Heart right ventricle (tissue), 16 donors: Measurements from ENCODE around the gene DYNC1I2. TPM values are rescaled to one million over a fixed set of nuclear protein-coding genes. Genes with fewer than 3 reads are reported as not detected.
"Not testable (repeated sequence)": the region's sequence is repeated elsewhere in the genome, so short reads cannot be mapped to it uniquely, and the experiment has no call there.

Experiments
- ATAC-seq, 8 donors: fragments of 200-7000 bp; cut with Tn5 transposase; one replicate each; pipeline ENCODE4 v1.9.1; 2020; ENCODE audit warnings: mild to moderate bottlenecking in 8 of 8, moderate library complexity in 8 of 8, moderate number of reproducible peaks in 1 of 8
- DNase-seq, 2 donors: peaks; one replicate each; pipeline ENCODE4 v3.0.0-alpha.2; 2020
- H3K27ac ChIP-seq, 10 donors: fragments of 200-600 bp; sonication (generic) in 2 of 10; one replicate each; pipeline versions ENCODE4 v1.5.0 to v1.8.0; 2020 to 2022; ENCODE audit warnings: mild to moderate bottlenecking in 3 of 10
- H3K27me3 ChIP-seq, 7 donors: fragments of 200-600 bp; one replicate each; pipeline ENCODE4 v1.8.0; 2021 to 2022; ENCODE audit warnings: mild to moderate bottlenecking in 2 of 7
- H3K36me3 ChIP-seq, 9 donors: fragments of 200-600 bp; sonication (generic) in 1 of 9; one replicate each; pipeline versions ENCODE4 v1.5.0 to v1.8.0; 2020 to 2022; ENCODE audit warnings: mild to moderate bottlenecking in 2 of 9
- H3K4me1 ChIP-seq, 9 donors: fragments of 200-600 bp; sonication (generic) in 1 of 9; one replicate each; pipeline versions ENCODE4 v1.5.0 to v1.8.0; 2020 to 2022; ENCODE audit warnings: mild to moderate bottlenecking in 4 of 9
- H3K4me3 ChIP-seq, 10 donors: fragments of 200-600 bp; sonication (generic) in 2 of 10; one replicate each; pipeline versions ENCODE4 v1.5.0 to v1.8.0; 2020 to 2022; ENCODE audit warnings: mild to moderate bottlenecking in 7 of 10, moderate library complexity in 2 of 10
- H3K9me3 ChIP-seq, 11 donors: fragments of 200-600 bp in 10 of 11; sonication (generic) in 2 of 11; one replicate each; pipeline versions ENCODE4 v1.5.0 to v1.8.0; 2013 to 2022; ENCODE audit warnings: mild to moderate bottlenecking in 2 of 11, control low read depth in 1 of 11, moderate library complexity in 1 of 11
- WGBS, 2 donors: extraction: QIAGEN DNeasy Blood & Tissue Kit; methylation state at CpG; one replicate each; pipeline ENCODE4 v1.1.7; 2013; ENCODE audit warnings: inconsistent platforms in 1 of 2; 5-methylcytosine and 5-hydroxymethylcytosine counted together
- intact Hi-C, 10 donors: fragments of 100-400 bp; cut with DNase I; formaldehyde crosslinking; loops; one replicate each; pipeline versions ENCODE4 v1.11.1 to v1.14.2; 2022
- polyA plus RNA-seq, 2 donors: library from polyadenylated mRNA; stranded (reverse); fragments of 200-250 nt; gene quantifications; one replicate each; pipeline ENCODE4 v1.2.3, GENCODE V29; 2013
- total RNA-seq, 10 donors: library from RNA; stranded (reverse); fragmentation: NEBNext Ultra II Directional in 3 of 10; extraction: Animal tissue kit (Norgen Biotek cat#: 25700) in 3 of 10; gene quantifications; one replicate each; pipeline versions ENCODE4 v1.2.1 to v1.2.4, GENCODE V29; 2021 to 2023
- TF ChIP-seq, protein P1 (sequence below), 9 donors: fragments of 200-600 bp; sonication (generic) in 2 of 9; IDR thresholded peaks; one replicate each; pipeline versions ENCODE4 v1.5.0 to v1.8.0; 2021 to 2022; ENCODE audit warnings: antibody characterized with exemption in 9 of 9, mild to moderate bottlenecking in 5 of 9, moderate library complexity in 1 of 9
- donor health status: Arrhythmogenic right ventricular cardiomyopathy.
- donor health status: ischemic (EF 13 %, LVEDD 7.1; RV severe dilation, severe dysfunction).
- donor health status: healthy with polysubstance abuse.
- donor health status: DM: no; HTN: yes; CAD: no.
- donor health status: DM: no; HTN: no; CAD: no.
- donor health status: ischemic (EF 25% LVEDD 6.9; RV normal size, moderate dysfunction).
- donor health status: ischemic (EF 25% LVEDD 5.7; RV mildly dilated, moderate dysfunction).
- donor health status: healthy.
- donor health status: DM: yes; HTN: yes; CAD: no.
- donor health status: Ischemic cardiomyopathy.
- donor health status: ischemic (EF 35%, LVEDD 5.7; RV mildly dilated, moderate dysfunction).
- donor health status: nonischemic (EF 11% LVEDD 7.7; RV severe dilation, severe dysfunction).
- donor health status: DM: yes; HTN: yes; CAD: no.
- donor health status: PGD.
- donor health status: ischemic (EF 29% LVEDD 5.4; RV normal size, mild dysfunction).
- donor health status: nonischemic (EF 23%, LVEDD 6.1; RV moderate dilation, normal function).

Gene DYNC1I2
- total and polyA plus RNA-seq, 12 donors, result 63.3 to 81.4 (median 74.8) TPM

DNA sequence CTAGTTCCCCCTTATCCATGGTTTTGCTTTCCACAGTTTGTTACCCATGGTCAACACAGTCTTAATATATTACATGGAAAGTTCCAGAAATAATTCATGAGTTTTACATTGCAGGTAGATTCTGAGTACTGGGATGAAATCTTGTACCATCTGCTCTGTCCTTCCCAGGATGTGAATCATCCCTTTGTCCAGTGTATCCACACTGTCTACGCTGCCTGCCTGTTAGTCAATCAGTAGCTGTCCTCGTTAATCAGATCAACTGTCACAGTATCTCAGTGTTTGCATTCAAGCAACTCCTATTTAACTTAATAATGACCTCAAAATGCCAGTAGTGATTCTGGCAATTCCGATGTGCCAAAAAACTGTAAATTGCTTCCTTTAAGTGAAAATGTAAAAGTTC, 76.3 kb downstream of the DYNC1I2 start:
- Histone ChIP-seq H3K27me3 (no peaks in the 10 kb centered on the region), H3K27ac (no peak overlapping the region), H3K36me3 (peaks cover 0 to 64% (median 18%) of the 10 kb centered on the region in 9 donors), H3K9me3 (peaks cover 0 to 3% (median 0%) of the 10 kb centered on the region in 11 donors), H3K4me3 (no peak overlapping the region), H3K4me1 (no peaks in the 10 kb centered on the region)
- ATAC-seq (no peak), DNase-seq (no peak)
- 93 to 95% methylated on average over 3 of the region's 3 CpGs for WGBS, 2 donors
- TF ChIP-seq, protein P1, sequence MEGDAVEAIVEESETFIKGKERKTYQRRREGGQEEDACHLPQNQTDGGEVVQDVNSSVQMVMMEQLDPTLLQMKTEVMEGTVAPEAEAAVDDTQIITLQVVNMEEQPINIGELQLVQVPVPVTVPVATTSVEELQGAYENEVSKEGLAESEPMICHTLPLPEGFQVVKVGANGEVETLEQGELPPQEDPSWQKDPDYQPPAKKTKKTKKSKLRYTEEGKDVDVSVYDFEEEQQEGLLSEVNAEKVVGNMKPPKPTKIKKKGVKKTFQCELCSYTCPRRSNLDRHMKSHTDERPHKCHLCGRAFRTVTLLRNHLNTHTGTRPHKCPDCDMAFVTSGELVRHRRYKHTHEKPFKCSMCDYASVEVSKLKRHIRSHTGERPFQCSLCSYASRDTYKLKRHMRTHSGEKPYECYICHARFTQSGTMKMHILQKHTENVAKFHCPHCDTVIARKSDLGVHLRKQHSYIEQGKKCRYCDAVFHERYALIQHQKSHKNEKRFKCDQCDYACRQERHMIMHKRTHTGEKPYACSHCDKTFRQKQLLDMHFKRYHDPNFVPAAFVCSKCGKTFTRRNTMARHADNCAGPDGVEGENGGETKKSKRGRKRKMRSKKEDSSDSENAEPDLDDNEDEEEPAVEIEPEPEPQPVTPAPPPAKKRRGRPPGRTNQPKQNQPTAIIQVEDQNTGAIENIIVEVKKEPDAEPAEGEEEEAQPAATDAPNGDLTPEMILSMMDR (IDR thresholded peaks at IDR 0.05), result no peak
- intact Hi-C loops, result no loop called here

DNA sequence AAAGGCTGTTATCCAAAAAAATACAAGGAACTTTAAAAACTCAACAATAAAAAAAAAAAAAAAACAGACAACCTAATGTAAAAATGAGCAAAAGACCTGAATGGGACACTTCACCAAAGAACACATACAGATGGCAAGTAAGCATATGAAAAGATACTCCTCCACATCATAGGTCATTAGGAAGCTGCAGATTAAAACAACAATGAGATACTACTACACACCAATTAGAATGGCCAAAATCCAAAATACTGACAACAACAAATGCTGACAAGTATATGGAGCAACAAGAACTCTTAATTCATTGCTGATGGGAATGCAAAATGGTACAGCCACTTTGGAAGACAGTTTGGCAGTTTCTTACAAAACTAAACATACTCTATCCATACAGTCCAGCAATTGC, 84.2 kb downstream of the DYNC1I2 start:
- ATAC-seq (no peak), DNase-seq (no peak)
- H3K4me1 ChIP-seq, result no peaks in the 10 kb centered on the region
- H3K36me3 ChIP-seq, result peaks cover 0 to 26% (median 0%) of the 10 kb centered on the region in 9 donors
- H3K9me3 ChIP-seq, result peaks cover 0 to 18% (median 0%) of the 10 kb centered on the region in 11 donors
- H3K27me3 ChIP-seq, result no peaks in the 10 kb centered on the region
- TF ChIP-seq, protein P1 (IDR thresholded peaks at IDR 0.05), result no peak
- intact Hi-C loops, result no loop called here
- no peak overlapping the region for H3K4me3 ChIP-seq
- no peak overlapping the region for H3K27ac ChIP-seq

DNA sequence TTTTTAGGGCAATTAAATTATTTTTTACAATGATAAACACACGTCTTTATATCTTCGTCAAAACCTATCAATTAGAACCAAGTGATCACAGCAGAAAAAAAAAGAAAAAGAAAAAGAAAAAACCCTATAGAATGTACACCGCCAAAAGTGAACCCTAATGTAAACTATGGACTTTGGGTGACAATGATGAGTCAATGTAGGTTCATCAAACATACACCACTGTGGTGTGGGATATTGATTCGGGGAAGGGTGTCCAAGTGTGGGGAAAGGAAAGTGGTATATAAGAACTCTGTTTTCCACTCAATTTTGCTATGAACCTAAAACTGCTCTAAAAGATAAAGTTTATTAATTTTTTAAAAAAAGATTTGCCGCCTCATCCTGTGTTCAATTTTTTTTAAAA, 85.1 kb downstream of the DYNC1I2 start:
- intact Hi-C loops, result no loop called here
- H3K4me3 ChIP-seq, result no peak overlapping the region
- WGBS, 2 donors, result 96% methylated on average over 5 of the region's 5 CpGs
- no peak for DNase-seq
- H3K9me3 ChIP-seq, result peaks cover 0 to 23% (median 0%) of the 10 kb centered on the region in 11 donors
- no peak overlapping the region for H3K27ac ChIP-seq
- no peaks in the 10 kb centered on the region for H3K4me1 ChIP-seq
- H3K36me3 ChIP-seq, result peaks cover 0 to 28% (median 0%) of the 10 kb centered on the region in 9 donors
- ATAC-seq, result no peak
- H3K27me3 ChIP-seq, result no peaks in the 10 kb centered on the region
- TF ChIP-seq, protein P1 (IDR thresholded peaks at IDR 0.05), result no peak

DNA sequence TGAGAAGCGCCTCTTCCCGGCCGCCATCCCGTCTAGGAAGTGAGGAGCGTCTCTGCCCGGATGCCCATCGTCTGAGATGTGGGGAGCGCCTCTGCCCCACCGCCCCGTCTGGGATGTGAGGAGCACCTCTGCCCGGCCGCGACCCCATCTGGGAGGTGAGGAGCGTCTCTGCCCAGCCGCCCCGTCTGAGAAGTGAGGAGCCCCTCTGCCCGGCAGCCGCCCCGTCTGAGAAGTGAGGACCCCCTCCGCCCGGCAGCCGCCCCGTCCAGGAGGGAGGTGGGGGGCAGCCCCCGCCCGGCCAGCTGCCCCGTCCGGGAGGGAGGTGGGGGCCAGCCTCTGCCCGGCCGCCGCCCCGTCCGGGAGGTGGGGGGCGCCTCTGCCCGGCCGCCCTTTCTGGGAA, 87.3 kb downstream of the DYNC1I2 start:
- Histone ChIP-seq H3K9me3 (peaks cover 0 to 38% (median 9%) of the 10 kb centered on the region in 11 donors), H3K36me3 (peaks cover 0 to 27% (median 0%) of the 10 kb centered on the region in 9 donors)
- H3K27me3 ChIP-seq, H3K27ac ChIP-seq, intact Hi-C loops, H3K4me1 ChIP-seq, ATAC-seq, DNase-seq, H3K4me3 ChIP-seq: not testable (repeated sequence)
- 97% methylated on average over 21 to 31 of the region's 35 CpGs for WGBS, 2 donors

DNA sequence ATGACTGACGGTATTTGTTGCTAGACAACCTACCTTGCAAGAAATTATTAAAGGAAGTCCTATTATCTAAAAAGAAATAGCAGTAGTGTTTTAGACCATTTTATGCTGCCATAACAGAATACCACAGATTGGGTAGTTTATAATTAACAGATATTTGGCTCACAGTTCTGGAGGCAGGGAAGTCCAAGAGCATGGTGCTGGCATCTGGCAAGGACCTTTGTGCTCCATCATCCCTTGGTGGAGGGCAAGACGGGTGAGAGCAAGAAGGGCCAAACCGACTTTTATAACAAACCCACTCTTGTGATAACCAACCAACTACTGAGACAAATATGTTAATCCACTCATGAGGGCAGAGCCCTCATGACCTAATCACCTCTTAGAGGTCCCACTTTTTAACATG, 91.2 kb downstream of the DYNC1I2 start:
- H3K9me3 ChIP-seq, result peaks cover 0 to 25% (median 0%) of the 10 kb centered on the region in 11 donors
- H3K4me1 ChIP-seq, result no peaks in the 10 kb centered on the region
- 98% methylated on average over 3 of the region's 3 CpGs for WGBS, 2 donors
- ATAC-seq, result no peak
- peaks cover 0 to 31% (median 13%) of the 10 kb centered on the region in 9 donors for H3K36me3 ChIP-seq
- intact Hi-C loops, result no loop called here
- H3K27me3 ChIP-seq, result no peaks in the 10 kb centered on the region
- no peak for DNase-seq
- TF ChIP-seq, protein P1 (IDR thresholded peaks at IDR 0.05), result no peak
- no peak overlapping the region for H3K27ac ChIP-seq
- H3K4me3 ChIP-seq, result no peak overlapping the region
